Glomerular endothelial cell (primary cell): ENCODE measurements around the gene SLC9A3. TPM values are rescaled to one million over a fixed set of nuclear protein-coding genes. Genes with fewer than 3 reads are reported as not detected.
"Not testable (repeated sequence)": the region's sequence is repeated elsewhere in the genome, so short reads cannot be mapped to it uniquely, and the experiment has no call there.

Experiments used
- DNase-seq: peaks from one replicate; pipeline ENCODE4 v3.0.0-alpha.2; 2011; ENCODE audit warnings: low read depth, low spot score; ENCODE audit errors: extremely low read depth
- total RNA-seq: library from RNA; depleted of rRNA; stranded (reverse); fragments of >200 nt; gene quantifications from 2 replicates; pipeline ENCODE4 v1.2.3, GENCODE V29; 2015

SLC9A3 gene
- total RNA-seq, 1 donor from 2014 or later = 2.2 TPM

- DNase-seq = no peak
Observed at GRCh38 chr5:478369-478981, 45.8 kb downstream of the SLC9A3 start.

GRCh38 chr5:477871-478270, 46.4 kb downstream of the SLC9A3 start:
- no peak for DNase-seq

GRCh38 chr5:477247-477646, 47.0 kb downstream of the SLC9A3 start:
- DNase-seq = no peak

- DNase-seq = no peak
Observed at GRCh38 chr5:476814-477175, 47.5 kb downstream of the SLC9A3 start.

GRCh38 chr5:476102-476813, 48.0 kb downstream of the SLC9A3 start:
- no peak for DNase-seq

- no peak for DNase-seq
Observed at GRCh38 chr5:475704-476101, 48.5 kb downstream of the SLC9A3 start.

- no peak for DNase-seq
Observed at GRCh38 chr5:474840-475661, 49.2 kb downstream of the SLC9A3 start.

- not testable (repeated sequence) for DNase-seq
Observed at GRCh38 chr5:474232-474839, 49.9 kb downstream of the SLC9A3 start.

GRCh38 chr5:473551-474192, 50.6 kb downstream of the SLC9A3 start:
- DNase-seq = no peak

- DNase-seq = no peak
Observed at GRCh38 chr5:472656-473550, 51.3 kb downstream of the SLC9A3 start.

- no peak for DNase-seq
Observed at GRCh38 chr5:472076-472655, 52.1 kb downstream of the SLC9A3 start.

GRCh38 chr5:471750-472058, 52.5 kb downstream of the SLC9A3 start:
- no peak for DNase-seq

GRCh38 chr5:470961-471749, 53.1 kb downstream of the SLC9A3 start:
- no peak for DNase-seq

- no peak for DNase-seq
Observed at GRCh38 chr5:469752-470483, 54.3 kb downstream of the SLC9A3 start.

- no peak for DNase-seq
Observed at GRCh38 chr5:468401-468800, 55.8 kb downstream of the SLC9A3 start.

GRCh38 chr5:466661-467310, 57.5 kb downstream of the SLC9A3 start:
- DNase-seq = no peak

- DNase-seq = no peak
Observed at GRCh38 chr5:465591-466403, 58.5 kb downstream of the SLC9A3 start.
